HL-60 (cell line): ENCODE measurements around the gene JADE2.

Experiments
- CTCF ChIP-seq: IDR thresholded peaks from one replicate; pipeline ENCODE4 v1.5.1; 2011; ENCODE audit warnings: low read length, control low read depth, inconsistent platforms; ENCODE audit not compliant: insufficient read depth
- GABPA ChIP-seq: IDR thresholded peaks from 2 replicates; pipeline ENCODE4 v1.6.1; 2012; ENCODE audit warnings: low read depth
- POLR2AphosphoS5 ChIP-seq: IDR thresholded peaks from 2 replicates; pipeline ENCODE4 v1.6.1; 2012; ENCODE audit warnings: low read depth
- REST ChIP-seq: IDR thresholded peaks from 2 replicates; pipeline ENCODE4 v1.6.1; 2012; ENCODE audit warnings: low read depth; ENCODE audit not compliant: insufficient replicate concordance

- TF ChIP-seq CTCF (no peak), GABPA (no peak), POLR2AphosphoS5 (no peak), REST (no peak)
Observed at GRCh38 chr5:134510970-134511795, 14.3 kb upstream of the JADE2 start.
